AG04450 (cell line): ENCODE measurements around the gene MUC6. TPM values are rescaled to one million over a fixed set of nuclear protein-coding genes. Genes with fewer than 3 reads are reported as not detected.

ENCODE experiments used
- CTCF ChIA-PET: fragments of 300-600, 350-600 bp; formaldehyde crosslinking; extraction: SDS; loops from one replicate; lab custom pipeline; 2022; ENCODE audit warnings: antibody characterized with exemption, inconsistent platforms; lab: Charles Lee
- POLR2A ChIA-PET: fragments of 350-600 bp; formaldehyde crosslinking; extraction: SDS; loops from one replicate; lab custom pipeline; 2021; ENCODE audit warnings: antibody characterized with exemption, inconsistent platforms; lab: Yijun Ruan, JAX
- DNase-seq: peaks from one replicate; pipeline ENCODE4 v3.0.0-alpha.2; 2011; ENCODE audit warnings: low read depth, low spot score
- H3K27ac ChIP-seq: one replicate; pipeline ENCODE4 v1.5.1; 2012; ENCODE audit warnings: low read depth, low read length, control low read depth
- H3K27me3 ChIP-seq: one replicate; pipeline ENCODE4 v1.6.0; 2012; ENCODE audit warnings: low read length; ENCODE audit not compliant: control insufficient read depth, insufficient read depth
- H3K4me3 ChIP-seq: 2 replicates; pipeline ENCODE4 v1.5.1; 2011; ENCODE audit warnings: mild to moderate bottlenecking, low read depth, low read length, control low read depth
- H3K9me3 ChIP-seq: 2 replicates; pipeline ENCODE4 v1.5.1; 2012; ENCODE audit warnings: low read length; ENCODE audit not compliant: control insufficient read depth, insufficient read depth
- CTCF ChIP-seq: IDR thresholded peaks from 2 replicates; pipeline ENCODE4 v1.5.1; 2011; ENCODE audit warnings: low read depth, low read length, control low read depth, inconsistent platforms
- polyA plus RNA-seq: library from polyadenylated mRNA; depleted of rRNA; stranded (reverse); fragments of >200 nt; gene quantifications from 2 replicates; pipeline ENCODE4 v1.2.3, GENCODE V29; 2011

The MUC6 gene
- polyA plus RNA-seq, 1 experiment: not detected

DNA sequence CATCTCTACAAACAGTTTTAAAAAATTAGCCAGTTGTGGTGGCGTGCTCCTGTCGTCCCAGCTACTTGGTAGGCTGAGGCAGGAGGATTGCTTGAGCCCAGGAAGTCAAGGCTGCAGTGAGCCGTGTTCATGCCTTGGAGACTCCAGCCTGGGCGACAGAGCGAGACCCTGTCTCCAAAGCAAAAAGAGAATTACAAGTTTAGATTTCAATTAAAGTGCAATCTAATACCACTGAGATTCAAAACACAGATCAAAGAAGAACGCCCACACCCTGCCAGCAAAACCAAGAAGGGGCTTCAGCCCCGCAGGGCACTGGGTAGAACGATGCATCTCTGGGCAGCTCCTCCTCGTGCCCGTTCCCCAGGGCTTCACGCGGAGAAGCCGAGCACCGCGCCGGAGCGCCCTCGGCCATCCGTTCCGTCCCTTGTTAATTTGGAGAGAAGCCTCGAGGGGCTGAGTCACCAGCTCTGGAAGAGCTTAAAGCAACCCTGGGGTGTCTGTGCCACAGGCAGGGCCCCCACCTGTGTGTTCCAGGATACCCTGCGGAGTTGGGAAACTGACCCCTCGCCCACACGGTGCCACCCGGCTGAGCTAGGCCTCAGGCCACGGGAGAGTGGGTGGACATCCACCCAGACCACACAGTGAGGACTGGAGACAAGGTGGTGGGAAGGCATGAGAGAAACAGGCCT lies 63.9 kb downstream of the MUC6 start:
- Histone ChIP-seq H3K27ac (no peak overlapping the region), H3K27me3 (no peaks in the 10 kb centered on the region), H3K9me3 (no peaks in the 10 kb centered on the region; the same call in 1 of the 2 replicates), H3K4me3 (no peak overlapping the region)
- DNase-seq: no peak
- ChIA-PET POLR2A (no interaction called here), CTCF (interaction anchor here (0.6 kb wide), 1 partner anchor 413 kb away, joined by 3 read pairs; no protein-coding TSS in a partner anchor)
- TF ChIP-seq CTCF: no peak

- no peaks in the 10 kb centered on the region for H3K27me3 ChIP-seq
- CTCF ChIA-PET: interaction anchor here (0.6 kb wide), 1 partner anchor 414 kb away, joined by 3 read pairs; no protein-coding TSS in a partner anchor
- TF ChIP-seq CTCF: no peak
- POLR2A ChIA-PET: no interaction called here
- H3K9me3 ChIP-seq: no peaks in the 10 kb centered on the region; the same call in 1 of the 2 replicates
- no peak overlapping the region for H3K4me3 ChIP-seq
- no peak overlapping the region for H3K27ac ChIP-seq
- DNase-seq: no peak
Measured at GRCh38 chr11:971731-972365, 64.7 kb downstream of the MUC6 start.

GRCh38 chr11:971092-971690 lies 65.3 kb downstream of the MUC6 start:
- H3K27me3 ChIP-seq: no peaks in the 10 kb centered on the region
- no peak for TF ChIP-seq CTCF
- H3K9me3 ChIP-seq: no peaks in the 10 kb centered on the region; the same call in 1 of the 2 replicates
- H3K27ac ChIP-seq: no peak overlapping the region
- ChIA-PET POLR2A (no interaction called here), CTCF (no interaction called here)
- DNase-seq: no peak
- no peak overlapping the region for H3K4me3 ChIP-seq

GRCh38 chr11:970319-970871 lies 66.1 kb downstream of the MUC6 start:
- CTCF ChIA-PET: no interaction called here
- no peaks in the 10 kb centered on the region for H3K27me3 ChIP-seq

More at GRCh38 chr11:970319-970871, 66.1 kb downstream of the MUC6 start:
- Histone ChIP-seq H3K4me3 (no peak overlapping the region), H3K9me3 (no peaks in the 10 kb centered on the region; the same call in 1 of the 2 replicates), H3K27ac (no peak overlapping the region)
- no peak for DNase-seq
- no peak for TF ChIP-seq CTCF
- POLR2A ChIA-PET: no interaction called here
